Keratinocyte (primary cell): ENCODE measurements around the gene RNF212. TPM values are rescaled to one million over a fixed set of nuclear protein-coding genes. Genes with fewer than 3 reads are reported as not detected.

Experiments
- DNase-seq: peaks from one replicate; pipeline ENCODE4 v3.0.0-alpha.2; 2011; ENCODE audit warnings: low read depth, missing footprints, low spot score
- FAIRE-seq: peaks from 2 replicates; lab custom pipeline; 2011; peaks lifted over from hg19 to GRCh38; lab: Jason Lieb, UNC
- H2AFZ ChIP-seq: 2 replicates; pipeline ENCODE4 v1.6.0; 2012; ENCODE audit warnings: low read length, control low read depth, inconsistent platforms; ENCODE audit not compliant: control insufficient read depth
- H3K27ac ChIP-seq: 2 replicates; pipeline ENCODE4 v1.5.1; 2011; ENCODE audit warnings: low read length; ENCODE audit not compliant: control insufficient read depth, insufficient read depth
- H3K27me3 ChIP-seq: 3 replicates; pipeline ENCODE4 v1.6.0; 2011; ENCODE audit warnings: low read length; ENCODE audit not compliant: control insufficient read depth, insufficient read depth; ENCODE audit errors: extremely low read depth
- H3K36me3 ChIP-seq, 2 experiments: 2 replicates in 1 of 2; 3 replicates in 1 of 2; pipeline ENCODE4 v1.5.1; 2011; ENCODE audit warnings: low read length in 2 of 2, mild to moderate bottlenecking in 1 of 2; ENCODE audit not compliant: control insufficient read depth in 2 of 2, insufficient read depth in 2 of 2; ENCODE audit errors: extremely low read depth in 1 of 2
- H3K4me1 ChIP-seq: 3 replicates; pipeline ENCODE4 v1.5.1; 2011; ENCODE audit warnings: low read length; ENCODE audit not compliant: control insufficient read depth, insufficient read depth; ENCODE audit errors: extremely low read depth
- H3K4me2 ChIP-seq: 3 replicates; pipeline ENCODE4 v1.6.0; 2011; ENCODE audit warnings: low read depth, low read length; ENCODE audit not compliant: control insufficient read depth, insufficient read depth; ENCODE audit errors: extremely low read depth
- H3K4me3 ChIP-seq, 3 experiments: fragments of 200-600 bp in 1 of 3; sonication (generic) in 1 of 3; 2 replicates in 2 of 3; 3 replicates in 1 of 3; pipeline ENCODE4 v1.5.1; 2011 to 2016; ENCODE audit warnings: low read length in 3 of 3, mild to moderate bottlenecking in 3 of 3, control low read depth in 2 of 3, inconsistent platforms in 1 of 3, low read depth in 1 of 3, mixed read lengths in 1 of 3, mixed run types in 1 of 3, moderate library complexity in 1 of 3; ENCODE audit not compliant: control insufficient read depth in 2 of 3, insufficient read depth in 2 of 3; ENCODE audit errors: extremely low read depth in 1 of 3
- H3K79me2 ChIP-seq: 2 replicates; pipeline ENCODE4 v1.6.0; 2012; ENCODE audit warnings: low read length; ENCODE audit not compliant: control insufficient read depth, insufficient read depth
- H3K9ac ChIP-seq: 3 replicates; pipeline ENCODE4 v1.6.0; 2011; ENCODE audit warnings: low read length; ENCODE audit not compliant: control insufficient read depth, insufficient read depth; ENCODE audit errors: extremely low read depth
- H3K9me1 ChIP-seq: 3 replicates; pipeline ENCODE4 v1.6.0; 2011; ENCODE audit warnings: low read length; ENCODE audit not compliant: control insufficient read depth, insufficient read depth; ENCODE audit errors: extremely low read depth
- H3K9me3 ChIP-seq: 2 replicates; pipeline ENCODE4 v1.5.1; 2012; ENCODE audit warnings: low read depth, low read length; ENCODE audit not compliant: control insufficient read depth
- H4K20me1 ChIP-seq: 3 replicates; pipeline ENCODE4 v1.6.0; 2011; ENCODE audit warnings: low read length; ENCODE audit not compliant: control insufficient read depth, insufficient read depth; ENCODE audit errors: extremely low read depth
- CTCF ChIP-seq, 3 experiments: IDR thresholded peaks in 1 of 3; conservative IDR thresholded peaks in 1 of 3; optimal IDR thresholded peaks in 1 of 3; 2 replicates in 2 of 3; 3 replicates in 1 of 3; pipeline versions ENCODE3 to v1.5.1; 2011; ENCODE audit warnings: low read length in 3 of 3, mild to moderate bottlenecking in 3 of 3, moderate library complexity in 2 of 3, control low read depth in 1 of 3, inconsistent platforms in 1 of 3; ENCODE audit not compliant: insufficient read depth in 2 of 3; ENCODE audit errors: extremely low read depth in 1 of 3
- EZH2 ChIP-seq: IDR thresholded peaks from one replicate; pipeline ENCODE4 v1.6.1; 2012; ENCODE audit warnings: inconsistent platforms, mild to moderate bottlenecking, low read length, moderate library complexity
- dilution Hi-C: fragments of 300-500 bp; cut with MboI; formaldehyde crosslinking; loops from one replicate; pipeline ENCODE4 v1.7.0; 2020; ENCODE audit warnings: low sequenced_read_pairs; ENCODE audit not compliant: extremely low pct_ligation_motif_present
- polyA plus RNA-seq, 5 experiments: library from polyadenylated mRNA; depleted of rRNA in 3 of 5; stranded (reverse) in 3 of 5; stranded (forward) in 1 of 5; unstranded in 1 of 5; fragments of >200 nt; gene quantifications; 1 replicate in 1 of 5; 2 replicates in 3 of 5; 3 replicates in 1 of 5; pipeline versions ENCODE4 v1.2.1 to v1.2.3, GENCODE V29; 2011 to 2012; ENCODE audit warnings: missing spikeins in 2 of 5, low read depth in 1 of 5, low replicate concordance in 1 of 5

The RNF212 gene
- polyA plus RNA-seq, 1 donor (not counting 4 experiments of a cell fraction or from before 2014, with no cell fraction given) = 0.16 TPM

GRCh38 chr4:1044469-1045192 is 68.7 kb downstream of the RNF212 start:
- Histone ChIP-seq H3K9me3 (no peaks in the 10 kb centered on the region), H3K27me3 (peaks cover 24% of the 10 kb centered on the region), H3K36me3 (no peaks in the 10 kb centered on the region), H2AFZ (no peak overlapping the region), H3K4me2 (no peak overlapping the region), H4K20me1 (no peaks in the 10 kb centered on the region), H3K27ac (no peak overlapping the region), H3K9me1 (no peaks in the 10 kb centered on the region), H3K79me2 (no peaks in the 10 kb centered on the region), H3K4me3 (no peak overlapping the region), H3K4me1 (peaks cover 35% of the 10 kb centered on the region), H3K9ac (no peak overlapping the region)
- DNase-seq = no peak
- FAIRE-seq = no peak
- dilution Hi-C loops = no loop called here
- no peak for TF ChIP-seq EZH2
- no peak for TF ChIP-seq CTCF (optimal IDR thresholded peaks at IDR 0.05 in 1 of 3, IDR thresholded peaks at IDR 0.05 in 1 of 3, conservative IDR thresholded peaks at IDR 0.05 in 1 of 3; ENCODE audit: extremely low read depth in 1 of 3, insufficient read depth in 2 of 3, low read length in 3 of 3)

- H3K36me3 ChIP-seq = no peaks in the 10 kb centered on the region
- H3K9ac ChIP-seq = no peak overlapping the region
- FAIRE-seq (peak; percentile 92), DNase-seq (peak; percentile 87)
- H2AFZ ChIP-seq = no peak overlapping the region
- no peaks in the 10 kb centered on the region for H3K79me2 ChIP-seq
- dilution Hi-C loops = no loop called here
- no peak overlapping the region for H3K27ac ChIP-seq
- H3K4me1 ChIP-seq = peaks cover 35% of the 10 kb centered on the region
- H3K9me3 ChIP-seq = no peaks in the 10 kb centered on the region
- peaks cover 18% of the 10 kb centered on the region for H3K27me3 ChIP-seq
- TF ChIP-seq CTCF (optimal IDR thresholded peaks at IDR 0.05 in 1 of 3, IDR thresholded peaks at IDR 0.05 in 1 of 3, conservative IDR thresholded peaks at IDR 0.05 in 1 of 3; ENCODE audit: extremely low read depth in 1 of 3, insufficient read depth in 2 of 3, low read length in 3 of 3) (no peak), EZH2 (no peak)
- no peak overlapping the region for H3K4me3 ChIP-seq
- peak overlapping the region; percentile 31 for H3K4me2 ChIP-seq
- no peaks in the 10 kb centered on the region for H4K20me1 ChIP-seq
- H3K9me1 ChIP-seq = no peaks in the 10 kb centered on the region
Observed at GRCh38 chr4:1043651-1044468, 69.5 kb downstream of the RNF212 start.
